Measurements from ENCODE around the gene RAB11A.

- TF ChIP-seq CTCF (IDR thresholded peaks at IDR 0.05; ENCODE audit: insufficient read depth, low read length) = peak; percentile 48
- no peak for TF ChIP-seq REST (IDR thresholded peaks at IDR 0.05; ENCODE audit: insufficient replicate concordance, low read depth)
These were observed 40.0 kb upstream of the RAB11A start for GRCh38 chr15:65829130-65829764.

Measured in HL-60 (cell line).